GM23338 (cell line): ENCODE data around the gene RTF1. TPM values are rescaled to one million over a fixed set of nuclear protein-coding genes. Genes with fewer than 3 reads are reported as not detected.

Source experiments
- ATAC-seq: fragments of 200-7000 bp; cut with Tn5 transposase; 3 replicates; pipeline ENCODE4 v1.9.1; 2020
- DNase-seq: peaks from one replicate; pipeline ENCODE4 v3.0.0-alpha.2; 2015; ENCODE audit warnings: low spot score
- H2AFZ ChIP-seq: fragments of 200-600 bp; sonication (generic); 2 replicates; pipeline ENCODE4 v1.8.0; 2016; ENCODE audit warnings: antibody characterized with exemption, mild to moderate bottlenecking, moderate library complexity
- H3F3A ChIP-seq: fragments of 200-600 bp; sonication (generic); replicated peaks from 2 replicates; pipeline ENCODE4 v1.8.0; 2017; ENCODE audit warnings: antibody characterized with exemption, mixed run types, low read depth
- H3K27ac ChIP-seq: fragments of 200-600 bp; sonication (generic); 2 replicates; pipeline ENCODE4 v1.6.1; 2016; ENCODE audit warnings: low read depth
- H3K27me3 ChIP-seq: fragments of 200-600 bp; sonication (generic); 2 replicates; pipeline ENCODE4 v1.8.0; 2016; ENCODE audit warnings: mild to moderate bottlenecking, mixed run types, moderate library complexity; ENCODE audit not compliant: insufficient read depth
- H3K36me3 ChIP-seq: fragments of 200-600 bp; sonication (generic); 2 replicates; pipeline ENCODE4 v1.8.0; 2016; ENCODE audit warnings: mild to moderate bottlenecking; ENCODE audit not compliant: insufficient read depth
- H3K4me1 ChIP-seq: fragments of 200-600 bp; sonication (generic); 2 replicates; pipeline ENCODE4 v1.8.0; 2016; ENCODE audit warnings: mild to moderate bottlenecking, moderate library complexity; ENCODE audit not compliant: insufficient read depth
- H3K4me2 ChIP-seq: fragments of 200-600 bp; sonication (generic); 2 replicates; pipeline ENCODE4 v1.7.1; 2017; ENCODE audit warnings: mixed run types
- H3K4me3 ChIP-seq: fragments of 200-600 bp; sonication (generic); 2 replicates; pipeline ENCODE4 v1.6.1; 2016; ENCODE audit warnings: mixed run types
- H3K79me2 ChIP-seq: fragments of 200-600 bp; sonication (generic); replicated peaks from 2 replicates; pipeline ENCODE4 v1.8.0; 2017; ENCODE audit warnings: mild to moderate bottlenecking; ENCODE audit not compliant: insufficient read depth
- H3K9me2 ChIP-seq: fragments of 200-600 bp; sonication (generic); 2 replicates; pipeline ENCODE4 v1.8.0; 2017; ENCODE audit not compliant: insufficient read depth
- H4K20me1 ChIP-seq: fragments of 200-600 bp; sonication (generic); replicated peaks from 2 replicates; pipeline ENCODE4 v1.8.0; 2017; ENCODE audit warnings: mild to moderate bottlenecking; ENCODE audit not compliant: insufficient read depth
- H3K27ac Mint-ChIP-seq: 2 replicates; pipeline ENCODE4 v1.8.0; 2020; ENCODE audit warnings: inconsistent platforms, mild to moderate bottlenecking, moderate library complexity, mixed read lengths
- H3K27me3 Mint-ChIP-seq: 3 replicates; pipeline ENCODE4 v1.8.0; 2022; ENCODE audit warnings: low read depth, mild to moderate bottlenecking, moderate library complexity, mixed read lengths, inconsistent platforms; ENCODE audit not compliant: insufficient read depth, poor library complexity
- H3K36me3 Mint-ChIP-seq: 3 replicates; pipeline ENCODE4 v1.8.0; 2021; ENCODE audit warnings: low read depth, mild to moderate bottlenecking, inconsistent platforms, moderate library complexity, mixed read lengths
- H3K4me1 Mint-ChIP-seq: 3 replicates; pipeline ENCODE4 v1.8.0; 2020; ENCODE audit warnings: mild to moderate bottlenecking, inconsistent platforms, mixed read lengths
- H3K4me3 Mint-ChIP-seq: 3 replicates; pipeline ENCODE4 v1.8.0; 2021; ENCODE audit warnings: moderate library complexity, mild to moderate bottlenecking, inconsistent platforms, mixed read lengths
- H3K9me3 Mint-ChIP-seq: 3 replicates; pipeline ENCODE4 v1.8.0; 2020; ENCODE audit warnings: moderate library complexity, mild to moderate bottlenecking, inconsistent platforms, mixed read lengths
- EZH2 ChIP-seq: fragments of 200-600 bp; sonication (generic); IDR thresholded peaks from one replicate; pipeline ENCODE4 v1.8.0; 2017; ENCODE audit warnings: antibody characterized with exemption, mild to moderate bottlenecking, low read depth; ENCODE audit not compliant: unreplicated experiment
- JUNB ChIP-seq: IDR thresholded peaks from one replicate; pipeline ENCODE4 v1.6.1; 2016; ENCODE audit warnings: antibody characterized with exemption; ENCODE audit not compliant: unreplicated experiment
- NANOG ChIP-seq: IDR thresholded peaks from 2 replicates; pipeline ENCODE4 v1.6.1; 2016; ENCODE audit warnings: antibody characterized with exemption, borderline replicate concordance
- POLR2AphosphoS5 ChIP-seq: IDR thresholded peaks from 2 replicates; pipeline ENCODE4 v1.6.1; 2016; ENCODE audit warnings: antibody characterized with exemption, low read depth
- STAT1 ChIP-seq: IDR thresholded peaks from one replicate; pipeline ENCODE4 v1.6.1; 2016; ENCODE audit warnings: antibody characterized with exemption; ENCODE audit not compliant: unreplicated experiment
- ZNF331 ChIP-seq: fragments of 250-450 bp; sonication (Bioruptor Pico); IDR thresholded peaks from 2 replicates; pipeline ENCODE4 v1.5.0; 2020; ENCODE audit warnings: low read depth, mild to moderate bottlenecking, moderate library complexity
- polyA plus RNA-seq: library from polyadenylated mRNA; unstranded; fragments of >200 nt; fragmentation: Nextera tagmentation; extraction: Ambion mirVana; gene quantifications from 2 replicates; pipeline ENCODE4 v1.2.1, GENCODE V29; 2016
- total RNA-seq: library from RNA; depleted of rRNA; stranded (reverse); fragments of >200 nt; shearing (Covaris generic); gene quantifications from 2 replicates; pipeline ENCODE4 v1.2.3, GENCODE V29; 2014
- TF ChIP-seq, protein P1 (sequence below): fragments of 250-450 bp; sonication (Bioruptor Pico); IDR thresholded peaks from 2 replicates; pipeline ENCODE4 v1.5.0; 2020; ENCODE audit warnings: mild to moderate bottlenecking, moderate library complexity
- TF ChIP-seq, protein P2 (sequence below): IDR thresholded peaks from one replicate; pipeline ENCODE4 v1.6.1; 2018; ENCODE audit warnings: antibody characterized with exemption; ENCODE audit not compliant: unreplicated experiment
- TF ChIP-seq, protein P3 (sequence below): IDR thresholded peaks from 2 replicates; pipeline ENCODE4 v1.6.1; 2016; ENCODE audit warnings: antibody characterized with exemption

RTF1 gene
- total and polyA plus RNA-seq, 2 experiments from 2014 or later, result 38.1 to 298 TPM

DNA sequence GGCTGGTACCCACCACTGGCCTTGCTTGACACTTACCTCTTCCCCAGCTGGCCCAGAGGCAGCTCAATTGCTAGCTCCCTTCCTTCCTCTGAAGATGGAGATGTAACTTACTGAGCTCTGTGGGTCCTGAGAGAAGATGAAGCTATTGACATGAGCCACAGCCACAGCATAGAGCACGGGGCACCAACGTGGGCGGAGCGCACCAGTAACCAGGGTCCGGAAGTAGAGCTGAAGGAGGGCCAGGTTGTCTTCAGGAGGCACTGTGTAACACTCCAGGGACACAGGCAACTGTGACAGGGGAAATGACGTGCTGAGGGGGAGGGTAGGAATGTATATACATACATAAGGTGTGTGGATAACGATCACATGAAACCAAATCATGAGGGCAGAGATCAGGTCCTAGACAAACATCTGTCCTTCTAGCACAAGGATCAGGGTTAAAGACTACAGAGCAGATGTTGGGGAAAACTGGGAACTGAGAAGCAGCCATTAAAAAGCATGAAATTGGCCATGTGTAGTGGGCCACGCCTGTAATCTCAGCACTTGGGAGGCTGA lies 101.1 kb downstream of the RTF1 start (continued):
- TF ChIP-seq, protein P1, sequence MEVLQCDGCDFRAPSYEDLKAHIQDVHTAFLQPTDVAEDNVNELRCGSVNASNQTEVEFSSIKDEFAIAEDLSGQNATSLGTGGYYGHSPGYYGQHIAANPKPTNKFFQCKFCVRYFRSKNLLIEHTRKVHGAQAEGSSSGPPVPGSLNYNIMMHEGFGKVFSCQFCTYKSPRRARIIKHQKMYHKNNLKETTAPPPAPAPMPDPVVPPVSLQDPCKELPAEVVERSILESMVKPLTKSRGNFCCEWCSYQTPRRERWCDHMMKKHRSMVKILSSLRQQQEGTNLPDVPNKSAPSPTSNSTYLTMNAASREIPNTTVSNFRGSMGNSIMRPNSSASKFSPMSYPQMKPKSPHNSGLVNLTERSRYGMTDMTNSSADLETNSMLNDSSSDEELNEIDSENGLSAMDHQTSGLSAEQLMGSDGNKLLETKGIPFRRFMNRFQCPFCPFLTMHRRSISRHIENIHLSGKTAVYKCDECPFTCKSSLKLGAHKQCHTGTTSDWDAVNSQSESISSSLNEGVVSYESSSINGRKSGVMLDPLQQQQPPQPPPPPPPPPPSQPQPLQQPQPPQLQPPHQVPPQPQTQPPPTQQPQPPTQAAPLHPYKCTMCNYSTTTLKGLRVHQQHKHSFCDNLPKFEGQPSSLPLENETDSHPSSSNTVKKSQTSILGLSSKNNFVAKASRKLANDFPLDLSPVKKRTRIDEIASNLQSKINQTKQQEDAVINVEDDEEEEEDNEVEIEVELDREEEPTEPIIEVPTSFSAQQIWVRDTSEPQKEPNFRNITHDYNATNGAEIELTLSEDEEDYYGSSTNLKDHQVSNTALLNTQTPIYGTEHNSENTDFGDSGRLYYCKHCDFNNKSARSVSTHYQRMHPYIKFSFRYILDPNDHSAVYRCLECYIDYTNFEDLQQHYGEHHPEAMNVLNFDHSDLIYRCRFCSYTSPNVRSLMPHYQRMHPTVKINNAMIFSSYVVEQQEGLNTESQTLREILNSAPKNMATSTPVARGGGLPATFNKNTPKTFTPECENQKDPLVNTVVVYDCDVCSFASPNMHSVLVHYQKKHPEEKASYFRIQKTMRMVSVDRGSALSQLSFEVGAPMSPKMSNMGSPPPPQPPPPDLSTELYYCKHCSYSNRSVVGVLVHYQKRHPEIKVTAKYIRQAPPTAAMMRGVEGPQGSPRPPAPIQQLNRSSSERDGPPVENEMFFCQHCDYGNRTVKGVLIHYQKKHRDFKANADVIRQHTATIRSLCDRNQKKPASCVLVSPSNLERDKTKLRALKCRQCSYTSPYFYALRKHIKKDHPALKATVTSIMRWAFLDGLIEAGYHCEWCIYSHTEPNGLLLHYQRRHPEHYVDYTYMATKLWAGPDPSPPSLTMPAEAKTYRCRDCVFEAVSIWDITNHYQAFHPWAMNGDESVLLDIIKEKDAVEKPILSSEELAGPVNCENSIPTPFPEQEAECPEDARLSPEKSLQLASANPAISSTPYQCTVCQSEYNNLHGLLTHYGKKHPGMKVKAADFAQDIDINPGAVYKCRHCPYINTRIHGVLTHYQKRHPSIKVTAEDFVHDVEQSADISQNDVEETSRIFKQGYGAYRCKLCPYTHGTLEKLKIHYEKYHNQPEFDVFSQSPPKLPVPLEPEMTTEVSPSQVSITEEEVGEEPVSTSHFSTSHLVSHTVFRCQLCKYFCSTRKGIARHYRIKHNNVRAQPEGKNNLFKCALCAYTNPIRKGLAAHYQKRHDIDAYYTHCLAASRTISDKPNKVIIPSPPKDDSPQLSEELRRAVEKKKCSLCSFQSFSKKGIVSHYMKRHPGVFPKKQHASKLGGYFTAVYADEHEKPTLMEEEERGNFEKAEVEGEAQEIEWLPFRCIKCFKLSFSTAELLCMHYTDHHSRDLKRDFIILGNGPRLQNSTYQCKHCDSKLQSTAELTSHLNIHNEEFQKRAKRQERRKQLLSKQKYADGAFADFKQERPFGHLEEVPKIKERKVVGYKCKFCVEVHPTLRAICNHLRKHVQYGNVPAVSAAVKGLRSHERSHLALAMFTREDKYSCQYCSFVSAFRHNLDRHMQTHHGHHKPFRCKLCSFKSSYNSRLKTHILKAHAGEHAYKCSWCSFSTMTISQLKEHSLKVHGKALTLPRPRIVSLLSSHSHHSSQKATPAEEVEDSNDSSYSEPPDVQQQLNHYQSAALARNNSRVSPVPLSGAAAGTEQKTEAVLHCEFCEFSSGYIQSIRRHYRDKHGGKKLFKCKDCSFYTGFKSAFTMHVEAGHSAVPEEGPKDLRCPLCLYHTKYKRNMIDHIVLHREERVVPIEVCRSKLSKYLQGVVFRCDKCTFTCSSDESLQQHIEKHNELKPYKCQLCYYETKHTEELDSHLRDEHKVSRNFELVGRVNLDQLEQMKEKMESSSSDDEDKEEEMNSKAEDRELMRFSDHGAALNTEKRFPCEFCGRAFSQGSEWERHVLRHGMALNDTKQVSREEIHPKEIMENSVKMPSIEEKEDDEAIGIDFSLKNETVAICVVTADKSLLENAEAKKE (CRISPR knock-in tag), result no peak
- TF ChIP-seq JUNB, result no peak
- no peak for TF ChIP-seq ZNF331 (CRISPR knock-in tag)
- TF ChIP-seq EZH2, result no peak
- TF ChIP-seq STAT1, result no peak

- Histone ChIP-seq H3K27me3 (no peaks in the 10 kb centered on the region), H3F3A (no peaks in the 10 kb centered on the region), H4K20me1 (no peaks in the 10 kb centered on the region; the same call in 1 of the 2 replicates), H3K4me2 (no peak overlapping the region), H2AFZ (no peak overlapping the region), H3K4me1 (no peaks in the 10 kb centered on the region), H3K4me3 (no peak overlapping the region), H3K9me2 (no peaks in the 10 kb centered on the region), H3K36me3 (no peaks in the 10 kb centered on the region), H3K79me2 (no peaks in the 10 kb centered on the region), H3K27ac (no peak overlapping the region)
- DNase-seq, result no peak
- Mint-ChIP-seq H3K4me3 (no peak overlapping the region), H3K4me1 (no peaks in the 10 kb centered on the region), H3K27me3 (peaks cover 5% of the 10 kb centered on the region), H3K9me3 (no peaks in the 10 kb centered on the region), H3K36me3 (peaks cover 25% of the 10 kb centered on the region), H3K27ac (no peak overlapping the region)
- ATAC-seq, result no peak
- TF ChIP-seq EZH2 (no peak), NANOG (no peak), ZNF331 (CRISPR knock-in tag) (no peak), POLR2AphosphoS5 (no peak), STAT1 (no peak)
- TF ChIP-seq, protein P2, sequence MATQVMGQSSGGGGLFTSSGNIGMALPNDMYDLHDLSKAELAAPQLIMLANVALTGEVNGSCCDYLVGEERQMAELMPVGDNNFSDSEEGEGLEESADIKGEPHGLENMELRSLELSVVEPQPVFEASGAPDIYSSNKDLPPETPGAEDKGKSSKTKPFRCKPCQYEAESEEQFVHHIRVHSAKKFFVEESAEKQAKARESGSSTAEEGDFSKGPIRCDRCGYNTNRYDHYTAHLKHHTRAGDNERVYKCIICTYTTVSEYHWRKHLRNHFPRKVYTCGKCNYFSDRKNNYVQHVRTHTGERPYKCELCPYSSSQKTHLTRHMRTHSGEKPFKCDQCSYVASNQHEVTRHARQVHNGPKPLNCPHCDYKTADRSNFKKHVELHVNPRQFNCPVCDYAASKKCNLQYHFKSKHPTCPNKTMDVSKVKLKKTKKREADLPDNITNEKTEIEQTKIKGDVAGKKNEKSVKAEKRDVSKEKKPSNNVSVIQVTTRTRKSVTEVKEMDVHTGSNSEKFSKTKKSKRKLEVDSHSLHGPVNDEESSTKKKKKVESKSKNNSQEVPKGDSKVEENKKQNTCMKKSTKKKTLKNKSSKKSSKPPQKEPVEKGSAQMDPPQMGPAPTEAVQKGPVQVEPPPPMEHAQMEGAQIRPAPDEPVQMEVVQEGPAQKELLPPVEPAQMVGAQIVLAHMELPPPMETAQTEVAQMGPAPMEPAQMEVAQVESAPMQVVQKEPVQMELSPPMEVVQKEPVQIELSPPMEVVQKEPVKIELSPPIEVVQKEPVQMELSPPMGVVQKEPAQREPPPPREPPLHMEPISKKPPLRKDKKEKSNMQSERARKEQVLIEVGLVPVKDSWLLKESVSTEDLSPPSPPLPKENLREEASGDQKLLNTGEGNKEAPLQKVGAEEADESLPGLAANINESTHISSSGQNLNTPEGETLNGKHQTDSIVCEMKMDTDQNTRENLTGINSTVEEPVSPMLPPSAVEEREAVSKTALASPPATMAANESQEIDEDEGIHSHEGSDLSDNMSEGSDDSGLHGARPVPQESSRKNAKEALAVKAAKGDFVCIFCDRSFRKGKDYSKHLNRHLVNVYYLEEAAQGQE, result no peak
- TF ChIP-seq, protein P3, sequence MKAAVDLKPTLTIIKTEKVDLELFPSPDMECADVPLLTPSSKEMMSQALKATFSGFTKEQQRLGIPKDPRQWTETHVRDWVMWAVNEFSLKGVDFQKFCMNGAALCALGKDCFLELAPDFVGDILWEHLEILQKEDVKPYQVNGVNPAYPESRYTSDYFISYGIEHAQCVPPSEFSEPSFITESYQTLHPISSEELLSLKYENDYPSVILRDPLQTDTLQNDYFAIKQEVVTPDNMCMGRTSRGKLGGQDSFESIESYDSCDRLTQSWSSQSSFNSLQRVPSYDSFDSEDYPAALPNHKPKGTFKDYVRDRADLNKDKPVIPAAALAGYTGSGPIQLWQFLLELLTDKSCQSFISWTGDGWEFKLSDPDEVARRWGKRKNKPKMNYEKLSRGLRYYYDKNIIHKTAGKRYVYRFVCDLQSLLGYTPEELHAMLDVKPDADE, result no peak
Observed at GRCh38 chr15:41520636-41521035, 103.7 kb downstream of the RTF1 start.
